Prostate gland (tissue), 2 donors: ENCODE data around the gene SMARCE1.

Experiments
- CTCF ChIP-seq, 4 experiments: fragments of 200-600 bp in 2 of 4; fragments of 450-650 bp in 2 of 4; sonication (generic) in 2 of 4; IDR thresholded peaks; 1 replicate in 3 of 4; 2 replicates in 1 of 4; pipeline ENCODE4 v1.5.1; 2016 to 2019; ENCODE audit warnings: antibody characterized with exemption in 4 of 4, mild to moderate bottlenecking in 2 of 4, moderate library complexity in 2 of 4
- POLR2A ChIP-seq: fragments of 450-650 bp; IDR thresholded peaks from one replicate; pipeline ENCODE4 v1.6.1; 2016; ENCODE audit warnings: antibody characterized with exemption, mild to moderate bottlenecking
- POLR2AphosphoS5 ChIP-seq: sonication (generic); formaldehyde crosslinking; IDR thresholded peaks from one replicate; pipeline ENCODE4 v1.6.1; 2017; ENCODE audit warnings: antibody characterized with exemption

- TF ChIP-seq POLR2A (no peak), CTCF (IDR thresholded peaks at IDR 0.05) (no peak), POLR2AphosphoS5 (peak; percentile 81)
These were observed 65.2 kb downstream of the SMARCE1 start for GRCh38 chr17:40582328-40582901.
